Hematopoietic multipotent progenitor cell treated with erythropoietin and hydrocortisone succinate and interleukin-3 and kit ligand, for 8 days (in vitro differentiated cells): ENCODE data around the gene COL4A6.

Experiments used
- DNase-seq: peaks from one replicate; pipeline ENCODE4 v3.0.0-alpha.2; 2015

COL4A6 gene

DNA sequence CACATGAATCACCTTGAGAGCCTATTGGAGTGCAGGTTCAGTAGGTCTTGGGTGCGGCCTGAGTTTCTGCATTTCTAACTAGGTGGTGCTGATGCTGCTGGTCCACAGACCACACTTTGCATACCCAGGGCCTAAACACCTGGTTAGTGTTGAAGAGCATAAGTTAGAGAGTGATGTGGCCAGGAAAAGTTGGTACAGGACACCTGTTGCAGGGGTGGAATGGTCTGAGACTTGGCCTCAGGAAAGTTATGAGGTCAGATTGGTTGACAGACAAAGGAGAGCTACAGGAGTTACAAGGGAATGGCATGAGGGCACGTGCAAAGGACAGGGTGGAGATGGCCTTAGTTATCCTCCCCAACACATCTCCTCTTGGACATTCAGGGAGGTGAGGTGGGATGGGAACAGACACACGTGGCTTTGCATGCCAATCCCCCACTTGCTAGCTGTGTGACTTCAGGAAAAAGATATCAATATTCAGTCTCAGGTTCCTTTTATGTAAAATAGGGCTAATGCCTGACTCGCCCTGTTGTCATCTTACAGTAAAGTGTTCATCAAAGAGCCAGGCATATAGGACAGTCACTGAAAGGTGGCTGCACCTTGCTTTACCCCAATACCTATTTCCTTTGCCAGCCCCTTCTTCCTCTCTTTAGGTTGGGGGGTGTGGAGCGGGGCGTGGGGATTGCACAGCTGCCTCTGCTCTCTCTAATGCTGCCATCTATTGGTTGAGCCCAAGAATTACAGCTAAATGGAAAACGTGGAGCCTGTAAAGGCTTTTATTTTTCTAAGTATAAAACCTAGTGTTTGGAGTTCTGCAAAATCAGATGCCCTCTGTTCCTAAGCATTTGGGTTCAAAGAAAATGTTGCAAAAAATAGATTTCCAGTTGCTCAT, 299.2 kb downstream of the COL4A6 start:
- peak; percentile 3 for DNase-seq

DNA sequence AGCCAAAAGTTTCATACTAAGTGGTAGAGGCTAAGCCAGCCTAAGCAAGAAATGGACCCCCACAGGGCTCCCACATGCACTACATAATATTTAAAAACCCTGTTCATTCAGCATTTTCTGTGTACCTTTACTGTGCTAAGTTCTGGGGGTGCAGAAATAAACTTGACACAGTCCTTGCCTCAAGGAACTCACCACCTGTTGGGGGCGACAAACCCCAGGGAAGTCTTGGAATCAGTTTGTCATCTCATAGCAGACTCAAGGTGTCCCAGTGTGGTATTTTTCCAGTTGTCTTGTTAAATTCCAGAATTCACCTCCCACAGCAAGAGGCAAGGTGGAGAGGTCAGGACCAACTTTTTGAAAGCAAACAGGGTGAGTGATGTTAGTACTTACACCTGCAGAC, 303.5 kb downstream of the COL4A6 start:
- DNase-seq: peak; percentile 2

DNA sequence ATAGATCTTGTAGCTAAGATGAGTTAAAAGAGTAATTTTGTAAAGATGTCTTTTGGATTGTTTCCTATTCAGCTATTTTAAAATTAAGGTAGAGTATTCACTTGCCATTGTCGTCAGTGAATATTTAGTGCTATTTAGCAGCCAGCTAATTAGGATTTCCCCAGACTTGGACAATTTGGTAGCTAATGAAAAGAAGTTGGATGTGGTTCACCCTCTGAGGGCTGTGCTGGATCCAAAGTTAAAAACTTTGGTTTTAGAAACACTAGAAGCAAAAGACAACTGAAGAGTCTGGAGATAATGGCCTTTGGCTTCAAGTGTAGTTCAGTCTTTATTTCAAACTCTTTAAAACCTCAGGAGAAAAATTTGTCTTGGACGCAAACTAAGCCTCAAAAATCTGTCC, 305.3 kb downstream of the COL4A6 start:
- DNase-seq: no peak

DNA sequence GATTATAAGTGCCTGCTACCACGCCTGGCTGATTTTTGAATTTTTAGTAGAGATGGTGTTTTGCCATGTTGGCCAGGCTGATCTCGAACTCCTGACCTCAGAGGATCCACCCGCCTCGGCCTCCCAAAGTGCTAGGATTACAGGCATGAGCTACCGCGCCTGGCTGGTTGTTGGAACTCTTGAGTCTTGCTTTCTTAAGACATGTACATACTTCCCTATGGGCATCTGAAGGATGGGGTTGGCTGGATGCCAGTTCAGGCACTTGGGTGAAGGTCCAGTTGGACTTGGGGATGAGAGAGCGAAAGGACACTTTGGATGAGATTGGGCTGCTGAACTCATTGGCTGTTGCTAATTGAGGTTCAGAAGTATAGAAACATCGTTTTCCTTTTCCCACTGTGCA, 306.2 kb downstream of the COL4A6 start:
- DNase-seq: no peak

DNA sequence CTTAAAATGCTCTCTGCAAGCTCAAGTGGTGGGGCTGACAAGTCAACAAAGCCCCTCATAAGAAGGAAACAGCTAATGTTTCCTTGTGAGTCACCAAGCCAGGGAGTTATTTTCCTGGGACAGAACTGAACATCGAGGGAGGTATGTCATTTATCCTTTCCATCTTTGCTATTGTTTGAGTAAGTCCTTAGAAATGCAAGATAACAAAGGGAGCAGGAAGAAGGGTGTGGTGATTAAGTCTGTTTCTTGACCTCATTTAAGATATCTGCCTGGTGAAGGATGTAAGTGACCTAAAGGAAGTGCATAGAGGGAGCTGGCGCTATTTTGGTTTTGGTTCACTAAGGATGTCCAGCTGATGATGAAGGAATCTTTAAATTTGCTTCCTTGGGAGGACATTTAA, 306.8 kb downstream of the COL4A6 start:
- DNase-seq: no peak

DNA sequence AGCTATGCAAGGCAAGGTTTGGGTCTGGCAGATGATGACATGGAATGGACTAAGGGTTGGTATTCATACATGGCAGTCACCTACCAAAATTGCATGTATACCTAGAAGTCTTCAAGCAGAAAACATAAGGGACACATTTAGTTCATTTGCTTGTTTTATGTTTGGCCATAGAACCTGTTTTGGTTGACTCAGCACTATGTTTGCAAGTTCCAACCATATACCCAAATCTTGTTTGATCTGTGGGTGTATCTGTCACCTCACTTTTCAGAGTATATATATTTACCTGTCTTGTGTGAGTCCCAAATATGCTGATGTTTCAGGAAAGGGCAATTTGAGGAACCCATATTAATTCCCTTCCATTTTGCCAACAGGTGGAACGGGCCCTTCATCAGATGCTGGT, 307.3 kb downstream of the COL4A6 start:
- DNase-seq: no peak

DNA sequence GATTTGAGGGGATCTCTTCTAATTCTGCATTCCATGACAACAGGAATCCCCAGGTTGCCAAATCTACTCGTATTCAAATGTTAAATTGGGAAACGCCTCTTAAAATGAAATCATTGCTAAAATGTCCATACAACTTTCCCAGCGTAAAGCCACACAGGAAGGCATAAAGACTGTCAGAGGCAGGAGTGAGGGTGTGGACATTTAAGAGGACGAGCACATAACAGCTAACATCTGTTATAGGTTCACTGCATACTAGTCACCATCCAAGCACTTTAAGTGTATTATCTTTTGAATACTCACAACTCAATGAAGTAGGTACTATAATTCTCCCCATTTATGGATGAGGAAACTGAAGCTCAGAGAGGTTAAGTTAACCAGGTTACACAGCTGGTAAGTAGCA, 311.1 kb downstream of the COL4A6 start:
- no peak for DNase-seq

DNA sequence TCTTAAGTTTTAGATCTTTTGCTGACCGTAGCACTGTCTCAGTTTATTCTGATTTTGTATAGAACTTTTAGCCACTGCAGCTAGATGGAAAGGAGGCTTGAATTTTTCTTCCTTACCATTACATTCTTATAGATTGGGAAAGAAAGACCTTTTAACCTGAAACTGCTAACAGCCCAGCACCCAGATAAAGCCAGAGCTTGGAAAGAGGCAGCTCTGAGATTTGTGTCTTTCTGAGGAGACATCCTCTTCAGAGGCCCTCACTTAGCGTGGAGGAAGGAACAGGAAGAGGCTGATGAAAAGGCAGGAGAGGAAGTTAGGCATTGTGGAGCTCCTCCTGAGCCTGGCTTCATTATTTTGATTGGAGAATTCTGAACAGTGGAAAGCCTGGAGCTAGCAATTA, 311.6 kb downstream of the COL4A6 start:
- DNase-seq: no peak

DNA sequence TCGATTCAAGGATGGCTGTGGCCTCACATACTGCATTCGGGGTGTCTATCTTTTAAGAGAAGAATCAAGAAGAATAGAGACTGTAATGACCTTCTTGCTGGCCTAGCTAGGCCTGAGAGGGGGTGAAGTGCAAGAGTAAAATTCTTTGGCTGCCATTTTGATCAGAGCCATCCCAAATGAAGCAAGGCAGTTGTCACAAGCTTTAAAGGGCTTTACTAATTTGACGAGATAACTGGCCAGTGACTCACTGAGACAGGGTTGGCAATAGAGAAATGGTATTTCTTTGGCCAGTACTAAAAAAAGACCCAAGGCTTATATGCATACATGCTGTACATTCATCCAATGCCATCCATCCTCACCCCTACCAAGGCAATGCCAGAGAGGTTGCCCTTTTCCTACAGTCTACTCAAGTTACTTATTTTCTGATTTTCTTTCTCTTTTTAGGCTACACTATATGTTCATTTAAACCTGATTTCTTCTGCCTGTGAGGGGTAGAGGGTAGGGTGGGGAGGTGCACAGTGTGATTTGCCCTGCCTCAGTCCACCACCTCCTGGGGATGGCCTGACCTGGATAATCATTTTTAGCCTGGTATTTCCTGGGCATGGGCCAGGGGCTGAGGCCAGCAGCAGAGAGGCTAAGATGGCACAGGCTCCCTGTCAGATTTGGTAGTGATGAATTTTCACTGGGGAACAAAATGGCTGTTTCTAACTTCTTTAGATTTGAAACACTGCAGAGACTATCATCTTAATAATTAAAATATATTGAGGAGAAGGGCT, 314.4 kb downstream of the COL4A6 start:
- DNase-seq: no peak

DNA sequence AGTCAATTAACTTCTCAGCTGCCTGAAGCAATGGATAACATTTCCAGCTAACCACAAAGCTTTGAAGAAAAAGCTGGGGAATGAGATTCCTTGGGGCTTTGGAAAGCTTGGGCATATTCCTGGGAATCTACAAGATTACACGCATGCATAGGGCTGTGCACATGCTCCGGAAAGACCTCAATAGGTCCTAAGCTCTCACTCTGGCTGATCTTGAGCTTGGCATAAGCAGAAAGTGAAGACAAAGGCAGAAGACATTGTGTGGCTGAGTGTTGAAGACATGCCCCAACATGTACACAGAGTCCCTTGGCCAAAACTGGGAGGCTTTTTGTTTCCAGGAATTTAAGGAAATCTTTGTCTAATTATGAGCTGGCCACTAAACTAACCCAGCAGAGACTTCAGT, 315.5 kb downstream of the COL4A6 start:
- DNase-seq: peak; percentile 5

DNA sequence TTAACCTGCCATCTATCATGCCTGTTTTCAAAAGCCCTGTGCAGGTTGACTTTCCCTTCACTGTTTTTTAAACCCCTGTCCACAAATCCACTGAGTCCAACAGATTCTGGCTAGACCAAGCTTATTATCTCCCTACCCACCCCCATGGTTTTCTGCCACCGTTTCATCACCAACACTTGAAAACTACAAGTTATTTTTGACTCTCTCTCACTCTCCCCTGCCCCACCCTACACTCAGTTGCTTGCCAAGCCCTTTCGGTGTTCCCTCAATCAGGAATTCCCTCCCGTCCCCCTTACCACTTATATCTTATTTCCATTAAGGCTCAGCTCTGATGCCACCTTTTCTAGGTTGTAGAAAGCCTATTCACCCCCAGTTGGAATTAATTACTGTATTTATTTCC, 316.9 kb downstream of the COL4A6 start:
- DNase-seq: no peak

DNA sequence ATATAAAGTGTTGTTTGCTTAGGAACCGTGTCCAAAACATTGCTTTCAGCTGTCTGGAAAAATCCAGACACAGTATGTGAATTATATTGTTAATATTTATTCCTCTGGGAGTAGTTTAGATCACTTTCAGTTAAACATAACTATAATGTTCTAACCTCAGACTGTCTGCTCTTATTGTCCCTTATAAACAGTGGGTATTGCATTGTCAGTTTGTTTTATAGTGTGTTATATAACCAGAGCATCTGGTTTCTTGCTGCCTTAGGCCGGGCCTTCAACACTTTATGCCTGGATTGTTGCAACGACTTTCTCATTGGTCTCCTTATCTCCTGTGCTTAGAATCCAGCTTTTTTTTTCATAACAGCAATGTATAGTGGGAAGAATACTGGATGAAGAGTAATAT, 320.2 kb downstream of the COL4A6 start:
- no peak for DNase-seq

DNA sequence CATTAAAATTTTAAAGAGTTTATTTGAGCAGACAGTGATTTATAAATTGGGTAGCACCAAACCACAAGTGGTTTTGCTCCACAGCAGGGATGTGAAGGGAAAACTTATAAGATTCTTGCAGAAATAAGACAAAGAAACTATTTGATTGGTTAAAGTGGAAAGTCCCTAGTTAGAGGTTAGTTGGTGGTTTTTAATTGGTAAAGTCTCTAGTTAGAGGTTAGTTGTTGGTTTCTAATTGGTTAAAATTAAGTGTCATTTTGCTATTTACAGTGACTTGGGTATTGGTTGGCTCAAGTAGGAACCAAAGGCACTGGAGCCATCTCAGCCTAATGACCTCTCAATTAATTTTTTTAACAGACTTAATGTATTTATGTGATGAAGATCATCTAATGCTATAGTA, 323.7 kb downstream of the COL4A6 start:
- no peak for DNase-seq
